A673 (cell line): ENCODE data around the gene SAP130. TPM values are rescaled to one million over a fixed set of nuclear protein-coding genes. Genes with fewer than 3 reads are reported as not detected.

ENCODE experiments used
- BruUV-seq: library from RNA; stranded (reverse); fragments of 400-500 nt; replicated peaks from 2 replicates; lab custom pipeline; 2021; lab: Mats Ljungman, UMichigan
- CTCF ChIA-PET: fragments of 300-600 bp; sonication (Branson Sonifier 250); formaldehyde crosslinking; loops from one replicate; lab custom pipeline; 2022; ENCODE audit warnings: antibody characterized with exemption; lab: Charles Lee
- POLR2A ChIA-PET: fragments of 300-600 bp; sonication (Branson Sonifier 250); formaldehyde crosslinking; loops from one replicate; lab custom pipeline; 2022; ENCODE audit warnings: antibody characterized with exemption; ENCODE audit not compliant: low non-redundant PET; lab: Charles Lee
- DNase-seq: peaks from one replicate; pipeline ENCODE4 v3.0.0-alpha.2; 2015; ENCODE audit warnings: low spot score
- H3K27ac ChIP-seq: fragments of 200-600 bp; sonication (generic); 2 replicates; pipeline ENCODE4 v1.5.1; 2016; ENCODE audit warnings: mixed run types, low read depth, mild to moderate bottlenecking, mixed read lengths, antibody characterized with exemption, low read length; ENCODE audit not compliant: poor library complexity, severe bottlenecking
- H3K27me3 ChIP-seq: fragments of 200-600 bp; sonication (generic); replicated peaks from 2 replicates; pipeline ENCODE4 v1.6.1; 2017; ENCODE audit warnings: mixed run types, low read depth, mild to moderate bottlenecking, mixed read lengths, antibody characterized with exemption, low read length; ENCODE audit not compliant: insufficient read depth, poor library complexity
- H3K36me3 ChIP-seq: fragments of 200-600 bp; sonication (generic); 2 replicates; pipeline ENCODE4 v1.6.1; 2016; ENCODE audit warnings: mixed run types, mild to moderate bottlenecking, mixed read lengths, antibody characterized with exemption, low read length; ENCODE audit not compliant: insufficient read depth, poor library complexity, severe bottlenecking
- H3K4me1 ChIP-seq: fragments of 200-600 bp; sonication (generic); 2 replicates; pipeline ENCODE4 v1.6.1; 2017; ENCODE audit warnings: mixed run types, mild to moderate bottlenecking, mixed read lengths, antibody characterized with exemption, low read length; ENCODE audit not compliant: insufficient read depth, poor library complexity, severe bottlenecking
- H3K4me3 ChIP-seq: fragments of 200-600 bp; sonication (generic); 2 replicates; pipeline ENCODE4 v1.5.1; 2016; ENCODE audit warnings: low read depth, mixed run types, mild to moderate bottlenecking, mixed read lengths, low read length; ENCODE audit not compliant: poor library complexity, severe bottlenecking
- H3K9me3 ChIP-seq: fragments of 200-600 bp; sonication (generic); 2 replicates; pipeline ENCODE4 v1.6.1; 2016; ENCODE audit warnings: mixed run types, low read depth, mild to moderate bottlenecking, mixed read lengths, antibody characterized with exemption, low read length; ENCODE audit not compliant: poor library complexity, severe bottlenecking
- CTCF ChIP-seq: fragments of 300-800, 200-600 bp; sonication (generic); conservative IDR thresholded peaks from 2 replicates; pipeline ENCODE4 v1.5.1; 2017; ENCODE audit warnings: low read depth, mild to moderate bottlenecking, antibody characterized with exemption, low read length, moderate library complexity, mixed read lengths
- EZH2 ChIP-seq: fragments of 200-600 bp; sonication (generic); IDR thresholded peaks from 2 replicates; pipeline ENCODE4 v1.6.1; 2017; ENCODE audit warnings: borderline replicate concordance, low read depth, mild to moderate bottlenecking, mixed read lengths, antibody characterized with exemption, low read length; ENCODE audit not compliant: poor library complexity, severe bottlenecking
- intact Hi-C: fragments of 100-400 bp; cut with micrococcal nuclease; formaldehyde crosslinking; loops from one replicate; pipeline ENCODE4 v1.10.0; 2022; ENCODE audit not compliant: unreplicated experiment
- total RNA-seq: library from RNA; stranded (reverse); gene quantifications from 2 replicates; pipeline ENCODE4 v1.2.3, GENCODE V29; 2021

Gene SAP130
- total RNA-seq, 1 experiment from 2014 or later: 40.4 TPM

- POLR2A ChIA-PET: no interaction called here
- no TSS peak for BruUV-seq
These were observed 126.4 kb downstream of the SAP130 start for GRCh38 chr2:127901339-127902056.

GRCh38 chr2:127897531-127898211 lies 130.2 kb downstream of the SAP130 start:
- no peak for TF ChIP-seq EZH2
- TF ChIP-seq CTCF: no peak
- H3K9me3 ChIP-seq: no peaks in the 10 kb centered on the region
- CTCF ChIA-PET: no interaction called here
- no TSS peak for BruUV-seq
- H3K27ac ChIP-seq: no peak overlapping the region
- H3K4me3 ChIP-seq: no peak overlapping the region
- no peaks in the 10 kb centered on the region for H3K27me3 ChIP-seq
- no peaks in the 10 kb centered on the region for H3K4me1 ChIP-seq
- intact Hi-C loops: no loop called here
- DNase-seq: no peak
- no peaks in the 10 kb centered on the region for H3K36me3 ChIP-seq
- POLR2A ChIA-PET: no interaction called here

More at GRCh38 chr2:127901339-127902056, 126.4 kb downstream of the SAP130 start:
- Histone ChIP-seq H3K36me3 (no peaks in the 10 kb centered on the region), H3K4me1 (no peaks in the 10 kb centered on the region), H3K4me3 (no peak overlapping the region), H3K27me3 (no peaks in the 10 kb centered on the region), H3K9me3 (no peaks in the 10 kb centered on the region), H3K27ac (no peak overlapping the region)
- DNase-seq: no peak
- CTCF ChIA-PET: no interaction called here
- TF ChIP-seq EZH2: no peak
- TF ChIP-seq CTCF: no peak
- intact Hi-C loops: no loop called here

GRCh38 chr2:127893494-127893893 lies 134.4 kb downstream of the SAP130 start:
- no peaks in the 10 kb centered on the region for H3K9me3 ChIP-seq
- H3K4me3 ChIP-seq: no peak overlapping the region
- ChIA-PET CTCF (no interaction called here), POLR2A (no interaction called here)
- H3K4me1 ChIP-seq: no peaks in the 10 kb centered on the region
- BruUV-seq: no TSS peak
- no peak for TF ChIP-seq EZH2
- TF ChIP-seq CTCF: no peak
- intact Hi-C loops: no loop called here
- no peak for DNase-seq
- no peaks in the 10 kb centered on the region for H3K27me3 ChIP-seq
- no peaks in the 10 kb centered on the region for H3K36me3 ChIP-seq
- H3K27ac ChIP-seq: no peak overlapping the region
